Thoracic aorta (tissue), 2 donors: Measurements from ENCODE around the gene ADAM10. TPM values are rescaled to one million over a fixed set of nuclear protein-coding genes. Genes with fewer than 3 reads are reported as not detected.

Experiments used
- ATAC-seq: fragments of 150-250 bp; one replicate; pipeline ENCODE4 v1.8.0; 2017; ENCODE audit warnings: low read depth; ENCODE audit not compliant: insufficient number of reproducible peaks, low FRiP score
- DNase-seq: peaks from one replicate; pipeline ENCODE4 v3.0.0-alpha.2; 2020; ENCODE audit warnings: low spot score
- H3K27ac ChIP-seq, 2 donors: fragments of 200-600 bp; sonication (generic); 1 replicate in 1 of 2; 2 replicates in 1 of 2; pipeline ENCODE4 v1.5.1; 2016; ENCODE audit warnings: mild to moderate bottlenecking in 2 of 2, moderate library complexity in 2 of 2
- H3K27me3 ChIP-seq: fragments of 200-600 bp; sonication (generic); replicated peaks from 2 replicates; pipeline ENCODE4 v1.6.0; 2016; ENCODE audit warnings: mild to moderate bottlenecking; ENCODE audit not compliant: insufficient read depth
- H3K36me3 ChIP-seq: fragments of 200-600 bp; sonication (generic); one replicate; pipeline ENCODE4 v1.5.1; 2016
- H3K4me1 ChIP-seq, 2 donors: fragments of 200-600 bp; sonication (generic); 1 replicate in 1 of 2; 2 replicates in 1 of 2; pipeline versions ENCODE4 v1.5.1 to v1.6.0; 2016; ENCODE audit warnings: low read depth in 2 of 2, mild to moderate bottlenecking in 1 of 2; ENCODE audit not compliant: control insufficient read depth in 1 of 2
- H3K4me3 ChIP-seq: fragments of 200-600 bp; sonication (generic); 2 replicates; pipeline ENCODE4 v1.5.1; 2016; ENCODE audit warnings: mild to moderate bottlenecking
- H3K9me3 ChIP-seq: fragments of 200-600 bp; sonication (generic); 2 replicates; pipeline ENCODE4 v1.5.1; 2016
- total RNA-seq, 2 donors: library from RNA; depleted of rRNA; stranded (reverse); fragments of >200 nt; gene quantifications; one replicate each; pipeline versions ENCODE4 v1.1.0 to v1.2.3, GENCODE V29; 2016
- TF ChIP-seq, protein P1 (sequence below): fragments of 200-600 bp; sonication (generic); IDR thresholded peaks from one replicate; pipeline ENCODE4 v1.5.1; 2019; ENCODE audit warnings: antibody characterized with exemption

The ADAM10 gene
- total RNA-seq, 2 donors from 2014 or later: 41.2 to 63.1 TPM

DNA sequence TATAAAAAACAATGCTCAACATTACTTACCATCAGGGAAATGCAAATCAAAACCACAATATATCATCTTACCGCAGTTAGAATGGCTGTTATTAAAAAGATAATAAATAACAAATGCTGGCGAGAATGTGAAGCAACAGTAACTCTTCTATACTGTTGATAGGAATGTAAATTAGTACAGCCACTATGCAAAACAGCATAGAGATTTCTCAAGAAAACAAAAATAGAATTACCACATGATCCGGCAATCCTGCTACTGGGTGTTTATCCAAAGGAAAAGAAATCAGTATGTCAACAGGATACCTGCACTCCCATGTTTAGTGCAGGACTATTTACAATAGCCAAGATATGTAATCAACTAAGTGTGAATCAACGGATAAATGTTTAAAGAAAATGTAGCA, 48.1 kb downstream of the ADAM10 start:
- H3K27ac ChIP-seq: no peak overlapping the region
- H3K4me3 ChIP-seq: no peak overlapping the region
- H3K27me3 ChIP-seq: no peaks in the 10 kb centered on the region
- H3K36me3 ChIP-seq: no peaks in the 10 kb centered on the region
- H3K9me3 ChIP-seq: peaks cover 6% of the 10 kb centered on the region
- no peak for DNase-seq
- TF ChIP-seq, protein P1, sequence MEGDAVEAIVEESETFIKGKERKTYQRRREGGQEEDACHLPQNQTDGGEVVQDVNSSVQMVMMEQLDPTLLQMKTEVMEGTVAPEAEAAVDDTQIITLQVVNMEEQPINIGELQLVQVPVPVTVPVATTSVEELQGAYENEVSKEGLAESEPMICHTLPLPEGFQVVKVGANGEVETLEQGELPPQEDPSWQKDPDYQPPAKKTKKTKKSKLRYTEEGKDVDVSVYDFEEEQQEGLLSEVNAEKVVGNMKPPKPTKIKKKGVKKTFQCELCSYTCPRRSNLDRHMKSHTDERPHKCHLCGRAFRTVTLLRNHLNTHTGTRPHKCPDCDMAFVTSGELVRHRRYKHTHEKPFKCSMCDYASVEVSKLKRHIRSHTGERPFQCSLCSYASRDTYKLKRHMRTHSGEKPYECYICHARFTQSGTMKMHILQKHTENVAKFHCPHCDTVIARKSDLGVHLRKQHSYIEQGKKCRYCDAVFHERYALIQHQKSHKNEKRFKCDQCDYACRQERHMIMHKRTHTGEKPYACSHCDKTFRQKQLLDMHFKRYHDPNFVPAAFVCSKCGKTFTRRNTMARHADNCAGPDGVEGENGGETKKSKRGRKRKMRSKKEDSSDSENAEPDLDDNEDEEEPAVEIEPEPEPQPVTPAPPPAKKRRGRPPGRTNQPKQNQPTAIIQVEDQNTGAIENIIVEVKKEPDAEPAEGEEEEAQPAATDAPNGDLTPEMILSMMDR: no peak
- no peak for ATAC-seq
- no peaks in the 10 kb centered on the region for H3K4me1 ChIP-seq

DNA sequence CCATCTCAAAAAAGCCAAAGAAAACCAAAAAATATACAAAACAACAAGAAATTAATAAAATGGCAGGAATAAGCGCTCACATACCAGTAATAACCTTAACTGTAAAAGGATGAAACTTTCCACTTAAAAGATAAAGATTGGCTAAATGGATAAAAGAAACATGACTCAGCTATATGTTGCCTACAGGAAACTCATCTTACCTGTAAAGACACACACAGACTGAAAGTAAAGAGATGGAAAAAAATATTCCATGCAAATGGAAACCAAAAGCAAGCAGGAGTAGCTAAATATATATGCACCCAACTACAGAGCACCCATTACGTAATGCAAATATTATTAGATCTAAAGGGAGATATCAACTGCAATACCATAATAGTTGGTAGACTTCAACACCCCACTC, 49.7 kb downstream of the ADAM10 start:
- TF ChIP-seq, protein P1: no peak
- peaks cover 4 to 9% of the 10 kb centered on the region in 2 donors for H3K4me1 ChIP-seq
- no peak overlapping the region for H3K27ac ChIP-seq
- ATAC-seq (no peak), DNase-seq (no peak)
- H3K9me3 ChIP-seq: peaks cover 6% of the 10 kb centered on the region
- no peaks in the 10 kb centered on the region for H3K36me3 ChIP-seq
- H3K4me3 ChIP-seq: no peak overlapping the region
- no peaks in the 10 kb centered on the region for H3K27me3 ChIP-seq

DNA sequence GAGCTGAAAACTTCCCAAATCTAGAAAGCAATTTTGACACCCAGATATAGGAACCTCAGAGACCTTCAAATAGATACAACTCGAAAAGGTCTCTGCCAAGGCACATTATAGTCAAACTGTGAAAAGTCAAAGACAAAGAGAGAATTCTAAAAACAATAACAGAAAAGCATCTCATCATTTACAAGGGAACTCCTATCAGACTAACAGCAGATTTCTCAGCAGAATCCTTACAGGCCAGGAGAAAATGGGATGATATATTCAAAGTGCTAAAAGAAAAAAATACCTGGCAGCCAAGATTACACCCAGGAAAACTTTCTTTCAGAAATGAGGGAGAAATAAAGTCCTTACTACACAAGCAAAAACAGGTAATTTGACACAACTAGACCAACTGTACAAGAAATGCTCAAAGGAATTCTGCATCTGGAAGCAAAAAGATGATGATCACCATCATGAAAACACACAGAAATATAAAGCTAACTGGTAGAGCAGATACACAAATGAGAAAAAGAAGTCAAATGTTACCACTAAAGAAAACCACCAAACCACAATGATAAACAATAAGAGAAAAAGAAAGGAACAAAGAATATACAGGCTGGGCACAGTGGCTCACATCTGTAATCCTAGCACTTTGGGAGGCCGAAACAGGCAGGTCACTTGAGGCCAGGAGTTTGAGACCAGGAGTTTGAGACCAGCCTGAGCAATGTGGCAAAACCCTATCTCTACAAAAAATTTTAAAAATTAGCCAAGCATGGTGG, 50.4 kb downstream of the ADAM10 start:
- ATAC-seq: no peak
- TF ChIP-seq, protein P1: no peak
- no peaks in the 10 kb centered on the region for H3K36me3 ChIP-seq
- no peak overlapping the region for H3K27ac ChIP-seq
- H3K27me3 ChIP-seq: no peaks in the 10 kb centered on the region
- DNase-seq: no peak
- peaks cover 6% of the 10 kb centered on the region for H3K9me3 ChIP-seq
- H3K4me1 ChIP-seq: peaks cover 4 to 16% of the 10 kb centered on the region in 2 donors
- no peak overlapping the region for H3K4me3 ChIP-seq

DNA sequence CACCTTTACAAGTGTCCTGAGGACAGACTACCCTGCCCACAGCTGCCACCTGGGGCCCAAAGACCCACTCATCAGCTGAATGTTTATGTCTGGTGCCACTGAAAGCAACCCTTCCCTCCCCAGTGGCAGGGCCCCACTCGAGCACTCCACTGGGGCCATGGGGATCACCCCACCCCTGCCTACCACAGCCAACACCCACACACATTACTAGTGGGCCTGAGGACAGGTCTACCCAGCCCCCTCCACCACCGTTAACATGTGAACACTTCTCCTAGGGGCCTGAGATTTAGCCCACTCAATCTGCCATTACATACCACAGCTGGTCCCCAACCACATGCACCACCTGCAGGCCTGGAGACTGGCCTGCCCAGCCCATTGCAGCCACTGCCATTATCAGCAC, 52.3 kb downstream of the ADAM10 start:
- ATAC-seq (no peak), DNase-seq (no peak)
- peaks cover 4 to 16% of the 10 kb centered on the region in 2 donors for H3K4me1 ChIP-seq
- TF ChIP-seq, protein P1: no peak
- no peaks in the 10 kb centered on the region for H3K27me3 ChIP-seq
- H3K9me3 ChIP-seq: peaks cover 6% of the 10 kb centered on the region
- H3K4me3 ChIP-seq: no peak overlapping the region
- no peak overlapping the region for H3K27ac ChIP-seq
- H3K36me3 ChIP-seq: peaks cover 3% of the 10 kb centered on the region

DNA sequence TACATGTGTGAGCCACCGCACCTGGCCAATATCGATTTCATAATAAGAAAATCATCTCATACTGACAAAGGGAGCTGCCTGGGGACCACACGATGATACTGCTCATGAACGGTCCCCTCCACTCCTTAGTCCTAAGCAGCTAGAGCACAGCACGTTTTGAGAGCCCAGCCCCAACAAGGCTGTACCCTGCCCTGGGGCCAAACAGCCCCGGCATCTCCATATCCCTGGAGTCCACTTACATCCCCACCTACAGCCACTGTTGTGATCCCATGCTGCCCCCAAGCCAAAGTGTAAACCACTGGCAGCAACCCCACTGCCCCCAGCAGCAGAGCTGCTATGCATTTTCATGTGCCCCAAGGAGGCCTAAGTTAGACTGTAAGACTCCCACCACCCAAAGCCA, 52.8 kb downstream of the ADAM10 start:
- Histone ChIP-seq H3K27ac (no peak overlapping the region), H3K4me1 (peaks cover 4 to 16% of the 10 kb centered on the region in 2 donors), H3K4me3 (no peak overlapping the region), H3K9me3 (peaks cover 6% of the 10 kb centered on the region), H3K36me3 (peaks cover 3% of the 10 kb centered on the region), H3K27me3 (no peaks in the 10 kb centered on the region)
- DNase-seq: no peak
- TF ChIP-seq, protein P1: no peak
- no peak for ATAC-seq
